ENCODE measurements around the gene PLXNB1. TPM values are rescaled to one million over a fixed set of nuclear protein-coding genes. Genes with fewer than 3 reads are reported as not detected.

The PLXNB1 gene
- total and polyA plus RNA-seq, 10 of the 15 experiments (the other 5 are each of a cell fraction or from before 2014, with no cell fraction given), result 0.18 to 15.1 (median 5.3) TPM

- TF ChIP-seq NKRF (conservative IDR thresholded peaks at IDR 0.05), result no peak
- no peak for TF ChIP-seq NFXL1 (IDR thresholded peaks at IDR 0.05; ENCODE audit: borderline replicate concordance)
- TF ChIP-seq SMAD5 (IDR thresholded peaks at IDR 0.05; ENCODE audit: low read depth), result no peak
- no peak for TF ChIP-seq RFX5 (IDR thresholded peaks at IDR 0.05; ENCODE audit: low read depth, low read length)
- no peak for TF ChIP-seq LARP7 (IDR thresholded peaks at IDR 0.05)
- TF ChIP-seq HDGF (IDR thresholded peaks at IDR 0.05), result no peak
- TF ChIP-seq SMAD1 (IDR thresholded peaks at IDR 0.05; ENCODE audit: low read depth, partially characterized antibody), result no peak
These were observed 46.7 kb upstream of the PLXNB1 start (continued) for GRCh38 chr3:48476426-48477053.

GRCh38 chr3:48475188-48475587 lies 45.3 kb upstream of the PLXNB1 start:
- ChIA-PET SMC1A (ENCODE audit: uncharacterized antibody, unreplicated experiment) (no interaction called here), CTCF (no interaction called here), POLR2A (no interaction called here), RAD21 (ENCODE audit: unreplicated experiment) (no interaction called here)
- H3K9me3 ChIP-seq (replicated peaks; ENCODE audit: control insufficient read depth, insufficient read depth, low read length), result no peaks in the 10 kb centered on the region
- ATAC-seq (no peak), DNase-seq (ENCODE audit: low read depth, low spot score) (no peak), FAIRE-seq (no peak)
- no peak overlapping the region for H3K4me3 ChIP-seq
- no peak overlapping the region for H3K4me2 ChIP-seq (ENCODE audit: control insufficient read depth, insufficient read depth)
- H3K27me3 ChIP-seq (replicated peaks in 1 of 2; ENCODE audit: control insufficient read depth in 2 of 2, insufficient read depth in 2 of 2, low read length in 1 of 2), result no peaks in the 10 kb centered on the region
- TF ChIP-seq EZH2 (IDR thresholded peaks at IDR 0.05; ENCODE audit: borderline replicate concordance, control insufficient read depth, low read depth, low read length) (no peak), BCLAF1 (IDR thresholded peaks at IDR 0.05) (no peak), EED (IDR thresholded peaks at IDR 0.05; ENCODE audit: low read depth) (no peak), ATF2 (IDR thresholded peaks at IDR 0.05; ENCODE audit: low read length) (no peak), E2F4 (IDR thresholded peaks at IDR 0.05; ENCODE audit: low read depth, low read length) (no peak), SREBF1 (IDR thresholded peaks at IDR 0.05; ENCODE audit: low read length) (no peak), BHLHE40 (IDR thresholded peaks at IDR 0.05; ENCODE audit: borderline replicate concordance in 1 of 2, low read depth in 2 of 2, low read length in 1 of 2) (no peak)
- peaks cover 29% of the 10 kb centered on the region for H3K4me1 ChIP-seq (ENCODE audit: control insufficient read depth, insufficient read depth, low read length)
- H3K27ac ChIP-seq (ENCODE audit: control insufficient read depth, insufficient read depth), result no peak overlapping the region
- H4K20me1 ChIP-seq (ENCODE audit: control insufficient read depth, insufficient read depth), result no peaks in the 10 kb centered on the region
- intact Hi-C loops (cut with micrococcal nuclease; ENCODE audit: unreplicated experiment), result no loop called here
- in situ Hi-C loops (cut with MboI), result no loop called here
- 94% methylated on average over 11 of the region's 11 CpGs for WGBS (ENCODE audit: insufficient coverage, insufficient replicate concordance, low lambda C conversion rate, missing lambda C conversion rate)
- H3K9ac ChIP-seq (ENCODE audit: control insufficient read depth, insufficient read depth, low read length), result no peak overlapping the region
- no peaks in the 10 kb centered on the region for H3K36me3 ChIP-seq (ENCODE audit: control insufficient read depth in 2 of 2, insufficient read depth in 2 of 2, low read length in 1 of 2)
- no peak overlapping the region for H2AFZ ChIP-seq (ENCODE audit: control insufficient read depth, low read depth, low read length)
- peaks cover 21% of the 10 kb centered on the region for H3K79me2 ChIP-seq (ENCODE audit: control insufficient read depth, insufficient read depth, low read length)
- BruUV-seq (replicated peaks), result no TSS peak
